ENCODE data around the gene SHROOM2.
"Not testable (repeated sequence)": the region's sequence is repeated elsewhere in the genome, so short reads cannot be mapped to it uniquely, and the experiment has no call there.

Gene SHROOM2

GRCh38 chrX:9767375-9767774, 18.9 kb upstream of the SHROOM2 start:
- H3K4me3 ChIP-seq (ENCODE audit: low read depth, low read length), result no peak overlapping the region
- no peaks in the 10 kb centered on the region for H3K79me2 ChIP-seq
- no peaks in the 10 kb centered on the region for H3K27me3 ChIP-seq (ENCODE audit: control insufficient read depth, insufficient read depth, low read length)
- H3K9ac ChIP-seq, result no peak overlapping the region
- H3K36me3 ChIP-seq (ENCODE audit: control insufficient read depth, insufficient read depth, low read length), result no peaks in the 10 kb centered on the region
- no peak overlapping the region for H2AFZ ChIP-seq
- H3K4me1 ChIP-seq, result no peaks in the 10 kb centered on the region
- H3K27ac ChIP-seq, result no peak overlapping the region
- H3K4me2 ChIP-seq (ENCODE audit: low read length), result no peak overlapping the region
- no peaks in the 10 kb centered on the region for H3K9me3 ChIP-seq (ENCODE audit: control insufficient read depth, low read length)
- no peak for TF ChIP-seq CTCF (IDR thresholded peaks at IDR 0.05)

GRCh38 chrX:9768321-9768839, 17.8 kb upstream of the SHROOM2 start:
- not testable (repeated sequence) for H3K4me3 ChIP-seq (ENCODE audit: low read depth, low read length); H3K36me3 ChIP-seq (ENCODE audit: control insufficient read depth, insufficient read depth, low read length); H2AFZ ChIP-seq; H3K9me3 ChIP-seq (ENCODE audit: control insufficient read depth, low read length); H3K27ac ChIP-seq; H3K79me2 ChIP-seq; H3K4me1 ChIP-seq; H3K9ac ChIP-seq; H3K4me2 ChIP-seq (ENCODE audit: low read length); H3K27me3 ChIP-seq (ENCODE audit: control insufficient read depth, insufficient read depth, low read length)

- H3K4me1 ChIP-seq, result no peaks in the 10 kb centered on the region
- H3K79me2 ChIP-seq, result no peaks in the 10 kb centered on the region
- no peaks in the 10 kb centered on the region for H3K36me3 ChIP-seq (ENCODE audit: control insufficient read depth, insufficient read depth, low read length)
- no peak overlapping the region for H3K4me3 ChIP-seq (ENCODE audit: low read depth, low read length)
- no peak overlapping the region for H3K9ac ChIP-seq
- no peaks in the 10 kb centered on the region for H3K9me3 ChIP-seq (ENCODE audit: control insufficient read depth, low read length)
- H3K27me3 ChIP-seq (ENCODE audit: control insufficient read depth, insufficient read depth, low read length), result no peaks in the 10 kb centered on the region
- no peak for TF ChIP-seq CTCF (IDR thresholded peaks at IDR 0.05)
- H3K4me2 ChIP-seq (ENCODE audit: low read length), result no peak overlapping the region
- no peak overlapping the region for H3K27ac ChIP-seq
- H2AFZ ChIP-seq, result no peak overlapping the region
These were observed 15.9 kb upstream of the SHROOM2 start for GRCh38 chrX:9770319-9770718.

- Histone ChIP-seq H3K4me2 (ENCODE audit: low read length) (no peak overlapping the region), H3K4me3 (ENCODE audit: low read depth, low read length) (no peak overlapping the region), H3K9ac (no peak overlapping the region), H3K27me3 (ENCODE audit: control insufficient read depth, insufficient read depth, low read length) (no peaks in the 10 kb centered on the region), H2AFZ (no peak overlapping the region), H3K79me2 (no peaks in the 10 kb centered on the region), H3K36me3 (ENCODE audit: control insufficient read depth, insufficient read depth, low read length) (no peaks in the 10 kb centered on the region), H3K9me3 (ENCODE audit: control insufficient read depth, low read length) (no peaks in the 10 kb centered on the region), H3K27ac (no peak overlapping the region), H3K4me1 (no peaks in the 10 kb centered on the region)
- no peak for TF ChIP-seq CTCF (IDR thresholded peaks at IDR 0.05)
These were observed 13.3 kb upstream of the SHROOM2 start for GRCh38 chrX:9772943-9773342.

GRCh38 chrX:9775930-9776329, 10.3 kb upstream of the SHROOM2 start:
- H3K36me3 ChIP-seq (ENCODE audit: control insufficient read depth, insufficient read depth, low read length), result no peaks in the 10 kb centered on the region
- H3K9ac ChIP-seq, result no peak overlapping the region
- no peak overlapping the region for H3K27ac ChIP-seq
- TF ChIP-seq CTCF (IDR thresholded peaks at IDR 0.05), result no peak
- H3K4me1 ChIP-seq, result no peaks in the 10 kb centered on the region
- H3K9me3 ChIP-seq (ENCODE audit: control insufficient read depth, low read length), result no peaks in the 10 kb centered on the region
- no peak overlapping the region for H2AFZ ChIP-seq
- no peaks in the 10 kb centered on the region for H3K27me3 ChIP-seq (ENCODE audit: control insufficient read depth, insufficient read depth, low read length)
- H3K4me3 ChIP-seq (ENCODE audit: low read depth, low read length), result no peak overlapping the region
- no peaks in the 10 kb centered on the region for H3K79me2 ChIP-seq
- H3K4me2 ChIP-seq (ENCODE audit: low read length), result no peak overlapping the region
